Osteocyte (in vitro differentiated cells): ENCODE data around the gene TUBD1. TPM values are rescaled to one million over a fixed set of nuclear protein-coding genes. Genes with fewer than 3 reads are reported as not detected.
"Not testable (repeated sequence)": the region's sequence is repeated elsewhere in the genome, so short reads cannot be mapped to it uniquely, and the experiment has no call there.

ENCODE experiments used
- DNase-seq: peaks from one replicate; pipeline ENCODE4 v3.0.0; 2021; ENCODE audit warnings: mixed read lengths; ENCODE audit not compliant: unreplicated experiment; ENCODE audit errors: extremely low spot score
- H3K27ac Mint-ChIP-seq: one replicate; pipeline ENCODE4 v1.8.0; 2021; ENCODE audit warnings: mild to moderate bottlenecking, mixed read lengths; ENCODE audit not compliant: unreplicated experiment
- H3K27me3 Mint-ChIP-seq: one replicate; pipeline ENCODE4 v1.8.0; 2021; ENCODE audit warnings: mixed read lengths; ENCODE audit not compliant: unreplicated experiment
- H3K36me3 Mint-ChIP-seq: one replicate; pipeline ENCODE4 v1.8.0; 2021; ENCODE audit warnings: mixed read lengths; ENCODE audit not compliant: unreplicated experiment
- H3K4me1 Mint-ChIP-seq: one replicate; pipeline ENCODE4 v1.8.0; 2021; ENCODE audit warnings: mixed read lengths; ENCODE audit not compliant: unreplicated experiment
- H3K4me3 Mint-ChIP-seq: one replicate; pipeline ENCODE4 v1.8.0; 2021; ENCODE audit warnings: mild to moderate bottlenecking, moderate library complexity, mixed read lengths; ENCODE audit not compliant: unreplicated experiment
- H3K9me3 Mint-ChIP-seq: one replicate; pipeline ENCODE4 v1.8.0; 2021; ENCODE audit warnings: mixed read lengths; ENCODE audit not compliant: unreplicated experiment
- total RNA-seq: library from RNA; stranded (reverse); gene quantifications from 2 replicates; pipeline ENCODE4 v1.2.1, GENCODE V29; 2021
- TF ChIP-seq, protein P1 (sequence below): fragments of 200-600 bp; sonication (generic); IDR thresholded peaks from 2 replicates; pipeline ENCODE4 v1.5.0; 2021; ENCODE audit warnings: antibody characterized with exemption, mild to moderate bottlenecking, moderate library complexity

Gene TUBD1
- total RNA-seq, 1 donor from 2014 or later, result 6.9 TPM

DNA sequence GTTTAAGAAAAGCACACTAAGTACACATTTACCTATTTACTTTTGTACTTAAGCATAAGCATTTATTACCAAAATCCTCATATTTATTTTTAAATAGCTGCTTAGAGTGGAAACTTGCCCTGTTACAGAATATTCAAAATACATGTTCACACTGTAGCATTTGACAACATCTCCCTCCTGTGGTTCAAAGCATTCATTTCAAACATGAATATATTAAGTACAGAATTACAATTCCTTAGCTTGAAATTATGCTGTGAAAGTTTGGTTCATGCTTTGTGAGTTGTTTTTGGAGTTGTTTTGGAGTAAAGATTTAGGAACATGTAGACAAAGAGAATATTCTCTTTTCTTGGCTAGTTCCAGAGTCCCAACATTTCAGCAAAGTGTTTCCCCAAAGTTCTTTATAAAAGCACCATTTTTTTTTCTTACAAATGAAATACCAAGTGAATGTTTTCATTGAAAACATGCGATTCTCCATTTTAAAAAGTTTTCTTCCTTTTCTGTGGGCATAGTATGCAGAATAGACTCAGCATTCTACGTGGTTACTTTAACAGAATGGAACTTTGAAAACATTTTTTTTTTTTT is 33.2 kb downstream of the TUBD1 start:
- Mint-ChIP-seq H3K27ac (peak overlapping the region; percentile 83), H3K9me3 (no peaks in the 10 kb centered on the region), H3K4me3 (no peak overlapping the region), H3K36me3 (peaks cover 6% of the 10 kb centered on the region), H3K27me3 (no peaks in the 10 kb centered on the region), H3K4me1 (peaks cover 48% of the 10 kb centered on the region)
- TF ChIP-seq, protein P1, sequence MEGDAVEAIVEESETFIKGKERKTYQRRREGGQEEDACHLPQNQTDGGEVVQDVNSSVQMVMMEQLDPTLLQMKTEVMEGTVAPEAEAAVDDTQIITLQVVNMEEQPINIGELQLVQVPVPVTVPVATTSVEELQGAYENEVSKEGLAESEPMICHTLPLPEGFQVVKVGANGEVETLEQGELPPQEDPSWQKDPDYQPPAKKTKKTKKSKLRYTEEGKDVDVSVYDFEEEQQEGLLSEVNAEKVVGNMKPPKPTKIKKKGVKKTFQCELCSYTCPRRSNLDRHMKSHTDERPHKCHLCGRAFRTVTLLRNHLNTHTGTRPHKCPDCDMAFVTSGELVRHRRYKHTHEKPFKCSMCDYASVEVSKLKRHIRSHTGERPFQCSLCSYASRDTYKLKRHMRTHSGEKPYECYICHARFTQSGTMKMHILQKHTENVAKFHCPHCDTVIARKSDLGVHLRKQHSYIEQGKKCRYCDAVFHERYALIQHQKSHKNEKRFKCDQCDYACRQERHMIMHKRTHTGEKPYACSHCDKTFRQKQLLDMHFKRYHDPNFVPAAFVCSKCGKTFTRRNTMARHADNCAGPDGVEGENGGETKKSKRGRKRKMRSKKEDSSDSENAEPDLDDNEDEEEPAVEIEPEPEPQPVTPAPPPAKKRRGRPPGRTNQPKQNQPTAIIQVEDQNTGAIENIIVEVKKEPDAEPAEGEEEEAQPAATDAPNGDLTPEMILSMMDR, result peak; percentile 75
- no peak for DNase-seq

DNA sequence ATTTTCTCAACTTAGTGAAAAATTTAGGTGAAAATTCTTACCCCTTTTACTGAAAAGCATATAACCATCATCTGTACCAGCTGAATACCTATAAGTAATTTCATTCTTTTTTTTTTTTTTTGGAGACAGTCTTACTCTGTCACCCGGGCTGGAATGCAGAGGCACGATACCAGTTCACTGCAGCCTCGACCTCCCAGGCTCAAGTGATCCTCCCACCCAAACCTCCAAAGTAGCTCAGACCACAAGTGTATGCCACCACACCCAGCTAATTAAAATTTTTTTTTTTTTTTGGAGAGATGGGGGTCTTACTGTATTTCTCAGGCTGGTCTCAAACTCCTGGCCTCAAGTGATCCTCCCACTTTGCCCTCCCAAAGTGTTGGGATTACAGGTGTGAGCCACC is 33.8 kb downstream of the TUBD1 start:
- peak overlapping the region; percentile 83 for H3K27ac Mint-ChIP-seq
- TF ChIP-seq, protein P1, result no peak
- no peaks in the 10 kb centered on the region for H3K9me3 Mint-ChIP-seq
- H3K4me1 Mint-ChIP-seq, result peaks cover 53% of the 10 kb centered on the region
- H3K27me3 Mint-ChIP-seq, result no peaks in the 10 kb centered on the region
- H3K4me3 Mint-ChIP-seq, result no peak overlapping the region
- peaks cover 6% of the 10 kb centered on the region for H3K36me3 Mint-ChIP-seq
- no peak for DNase-seq

DNA sequence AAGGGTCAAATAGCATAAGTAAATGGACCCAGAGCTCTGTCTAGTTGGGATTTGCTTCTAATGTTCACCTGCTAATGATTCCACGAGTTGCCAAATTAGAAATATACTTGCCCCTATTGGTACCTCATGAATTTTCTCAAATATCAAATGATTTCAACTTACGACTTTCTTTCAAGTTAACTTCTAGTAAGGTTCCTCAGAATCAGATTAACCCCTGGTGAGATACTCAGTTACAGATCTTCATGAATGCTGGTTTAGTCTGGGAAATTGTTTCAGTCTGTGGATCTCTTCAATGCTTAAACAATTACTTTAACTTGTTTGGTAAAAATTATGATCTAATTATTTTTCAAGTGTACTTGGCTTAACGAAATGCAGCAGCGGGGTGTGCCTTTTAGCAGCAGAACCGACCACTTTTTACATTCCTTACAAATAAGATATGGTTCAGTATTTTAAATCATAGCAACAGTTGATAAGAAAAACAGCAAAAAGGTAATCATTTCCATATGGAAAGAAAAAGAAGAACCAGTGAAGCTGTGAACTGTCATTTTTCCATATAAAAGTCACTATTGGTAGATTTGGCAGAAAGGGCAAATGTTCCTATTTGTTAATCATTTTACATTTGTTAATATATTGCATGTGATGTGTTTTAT is 34.5 kb downstream of the TUBD1 start:
- Mint-ChIP-seq H3K9me3 (no peaks in the 10 kb centered on the region), H3K36me3 (peaks cover 3% of the 10 kb centered on the region), H3K27me3 (no peaks in the 10 kb centered on the region), H3K4me1 (peaks cover 59% of the 10 kb centered on the region), H3K27ac (peak overlapping the region; percentile 83), H3K4me3 (no peak overlapping the region)
- TF ChIP-seq, protein P1, result no peak
- DNase-seq, result no peak

DNA sequence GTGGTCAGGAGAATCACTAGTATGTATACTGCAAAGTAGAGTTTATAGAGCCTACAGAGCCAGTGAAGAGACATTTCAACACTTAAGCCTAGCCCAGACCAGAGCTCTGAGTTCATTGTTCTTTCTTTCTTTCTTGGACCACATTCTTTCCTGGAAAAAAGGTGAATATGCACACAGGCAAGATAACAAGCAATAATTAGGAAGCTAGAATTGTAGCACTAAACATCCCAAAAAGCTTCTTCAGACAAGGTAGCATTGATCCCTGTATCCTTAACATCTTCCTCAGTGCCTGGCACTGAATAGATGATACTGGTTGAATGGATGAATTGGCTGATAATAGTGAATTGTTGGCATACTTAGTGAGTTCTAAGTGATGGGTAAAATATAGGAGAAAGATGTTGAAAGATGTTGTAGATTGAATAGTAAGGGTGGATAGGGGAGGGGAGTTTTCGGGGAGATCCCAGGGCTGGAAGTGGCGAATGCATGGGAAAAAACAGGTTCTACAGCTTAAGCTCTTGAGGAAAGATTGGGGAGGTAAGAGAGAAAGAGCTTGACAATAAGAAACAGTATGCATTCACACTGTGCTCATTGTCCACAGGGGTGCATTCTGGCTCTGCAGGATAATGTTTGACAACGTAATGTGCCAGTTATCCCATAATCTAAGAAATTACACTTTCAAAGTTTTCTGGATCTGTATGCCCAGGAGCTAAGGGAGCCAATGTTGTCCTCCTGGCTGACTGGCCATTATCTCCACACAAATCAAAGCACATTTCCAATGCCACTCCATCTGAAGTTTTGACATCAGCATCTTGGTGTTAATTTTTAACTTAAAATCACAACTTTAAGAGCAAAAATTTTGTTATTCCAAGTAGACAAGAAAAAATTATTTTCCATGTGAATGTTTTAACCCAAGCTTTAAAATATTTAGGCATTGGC is 35.6 kb downstream of the TUBD1 start:
- H3K4me1 Mint-ChIP-seq, result peaks cover 71% of the 10 kb centered on the region

DNA sequence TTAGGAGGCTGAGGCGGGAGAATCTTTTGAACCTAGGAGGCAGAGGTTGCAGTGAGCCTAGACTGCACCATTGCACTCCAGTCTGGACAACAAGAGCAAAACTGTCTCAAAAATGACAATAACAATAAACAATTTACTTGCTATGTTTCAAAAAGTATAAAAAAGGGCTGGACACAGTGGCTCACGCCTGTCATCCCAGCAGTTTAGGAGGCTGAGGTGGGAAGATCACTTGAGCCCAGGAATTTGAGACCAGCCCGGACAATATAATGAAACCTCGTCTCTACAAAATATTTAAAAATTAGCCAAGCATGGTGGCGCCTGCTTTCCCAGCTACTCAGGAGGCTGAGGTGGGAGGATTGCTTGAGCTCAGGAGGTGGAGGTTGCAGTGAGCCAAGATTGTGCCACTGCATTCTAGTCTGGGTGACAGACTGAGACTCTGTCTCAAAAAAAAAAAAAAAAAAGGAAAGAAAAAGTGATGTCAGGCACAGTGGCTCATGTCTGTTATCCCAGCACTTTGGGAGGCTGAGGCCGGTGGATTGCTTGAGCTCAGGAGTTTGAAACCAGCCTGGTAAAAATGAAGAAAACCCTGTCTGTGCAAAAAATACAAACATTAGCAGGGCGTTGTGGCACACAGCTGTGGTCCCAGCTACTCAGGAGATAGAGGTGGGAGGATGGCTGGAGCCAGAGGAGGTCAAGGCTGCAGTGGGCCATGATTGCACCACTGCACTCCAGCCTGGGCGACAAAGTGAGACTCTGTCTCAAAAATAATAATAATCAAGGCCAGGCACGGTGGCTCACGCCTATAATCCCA is 38.6 kb downstream of the TUBD1 start:
- H3K27me3 Mint-ChIP-seq, H3K9me3 Mint-ChIP-seq, H3K4me3 Mint-ChIP-seq, DNase-seq, H3K36me3 Mint-ChIP-seq: not testable (repeated sequence)
- Mint-ChIP-seq H3K27ac (peak overlapping the region; percentile 91), H3K4me1 (peaks cover 87% of the 10 kb centered on the region)

More for the DNA sequence above, 35.6 kb downstream of the TUBD1 start:
- DNase-seq, result no peak
- TF ChIP-seq, protein P1, result no peak
- H3K27me3 Mint-ChIP-seq, result no peaks in the 10 kb centered on the region
- H3K4me3 Mint-ChIP-seq, result no peak overlapping the region
- H3K9me3 Mint-ChIP-seq, result no peaks in the 10 kb centered on the region
- H3K27ac Mint-ChIP-seq, result peak overlapping the region; percentile 83
- no peaks in the 10 kb centered on the region for H3K36me3 Mint-ChIP-seq
